GM12891 (cell line): Measurements from ENCODE around the gene DNAJC13.

Source experiments
- PAX5 ChIP-seq: IDR thresholded peaks from 2 replicates; pipeline ENCODE4 v1.6.1; 2011; ENCODE audit warnings: low read length, moderate library complexity, mild to moderate bottlenecking; ENCODE audit not compliant: insufficient read depth, severe bottlenecking
- POLR2A ChIP-seq: IDR thresholded peaks from 2 replicates; pipeline ENCODE4 v1.6.1; 2011; ENCODE audit warnings: low read depth, low read length, control low read depth
- POLR2AphosphoS5 ChIP-seq: IDR thresholded peaks from 2 replicates; pipeline ENCODE4 v1.6.1; 2011; ENCODE audit warnings: low read depth, low read length, control low read depth
- POU2F2 ChIP-seq: IDR thresholded peaks from 2 replicates; pipeline ENCODE4 v1.6.1; 2011; ENCODE audit warnings: low read depth, mild to moderate bottlenecking, control low read depth, low read length, moderate library complexity
- SPI1 ChIP-seq: IDR thresholded peaks from 2 replicates; pipeline ENCODE4 v1.6.1; 2011; ENCODE audit warnings: low read depth, low read length, control low read depth
- TAF1 ChIP-seq: IDR thresholded peaks from 2 replicates; pipeline ENCODE4 v1.6.1; 2011; ENCODE audit warnings: low read depth, low read length, control low read depth

DNA sequence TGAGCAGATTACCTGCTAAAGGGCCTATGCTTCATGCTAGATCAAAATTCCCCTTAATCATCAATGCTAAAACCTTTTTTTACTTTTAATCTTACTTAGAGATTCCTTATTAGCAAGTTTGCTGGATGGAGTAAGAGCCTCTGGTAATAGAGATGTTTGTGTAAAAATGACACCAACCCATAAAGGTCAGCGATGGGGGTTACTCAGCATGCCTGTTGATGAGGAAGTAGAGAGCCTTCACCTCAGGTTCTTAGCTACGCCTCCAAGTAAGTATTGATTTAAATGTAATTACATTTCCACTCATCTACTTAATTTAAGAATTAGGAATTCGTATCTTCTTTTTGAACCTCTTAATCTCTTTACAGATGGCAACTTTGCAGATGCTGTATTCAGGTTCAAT is 38.8 kb downstream of the DNAJC13 start:
- TF ChIP-seq POLR2A (no peak), POLR2AphosphoS5 (no peak), TAF1 (no peak), SPI1 (no peak), PAX5 (no peak), POU2F2 (no peak)
